Uterus (tissue), 2 donors: Measurements from ENCODE around the gene GBE1.

ENCODE experiments used
- POLR2A ChIP-seq, 2 donors: fragments of 450-650 bp; IDR thresholded peaks; one replicate each; pipeline ENCODE4 v1.6.1; 2016; ENCODE audit warnings: antibody characterized with exemption in 2 of 2, mild to moderate bottlenecking in 1 of 2, moderate library complexity in 1 of 2
- TF ChIP-seq, protein P1 (sequence below), 4 experiments: fragments of 200-600 bp in 2 of 4; fragments of 450-650 bp in 2 of 4; sonication (generic) in 2 of 4; IDR thresholded peaks; one replicate each; pipeline ENCODE4 v1.5.1; 2016 to 2019; ENCODE audit warnings: antibody characterized with exemption in 4 of 4, mild to moderate bottlenecking in 2 of 4, moderate library complexity in 1 of 4

DNA sequence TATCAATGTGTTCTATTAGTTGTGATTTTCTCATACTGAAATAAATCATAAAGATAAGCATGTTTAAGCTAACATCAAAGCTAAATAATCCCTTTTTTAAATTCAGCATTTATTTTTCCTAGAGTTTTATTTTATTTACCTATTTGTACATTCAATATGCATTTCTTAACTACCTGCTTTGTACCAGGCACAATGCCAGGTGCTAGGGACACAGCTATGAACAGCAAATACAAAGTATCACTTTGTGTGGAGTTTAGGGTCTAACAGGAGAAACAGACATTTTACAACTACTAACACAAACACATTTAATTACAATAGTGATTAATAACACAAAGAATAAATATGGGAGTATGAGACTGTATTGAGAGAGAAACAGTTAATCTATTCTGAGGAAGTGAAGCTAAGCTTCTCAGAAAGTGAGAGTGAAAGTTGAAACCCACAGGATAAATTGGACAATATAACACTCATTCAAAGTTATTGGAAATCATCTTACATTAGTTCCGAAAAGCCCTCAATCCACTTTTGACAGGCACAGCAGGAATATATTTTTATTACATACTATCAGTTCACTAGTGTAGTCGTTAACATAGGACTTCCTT lies 159.6 kb downstream of the GBE1 start:
- TF ChIP-seq, protein P1, sequence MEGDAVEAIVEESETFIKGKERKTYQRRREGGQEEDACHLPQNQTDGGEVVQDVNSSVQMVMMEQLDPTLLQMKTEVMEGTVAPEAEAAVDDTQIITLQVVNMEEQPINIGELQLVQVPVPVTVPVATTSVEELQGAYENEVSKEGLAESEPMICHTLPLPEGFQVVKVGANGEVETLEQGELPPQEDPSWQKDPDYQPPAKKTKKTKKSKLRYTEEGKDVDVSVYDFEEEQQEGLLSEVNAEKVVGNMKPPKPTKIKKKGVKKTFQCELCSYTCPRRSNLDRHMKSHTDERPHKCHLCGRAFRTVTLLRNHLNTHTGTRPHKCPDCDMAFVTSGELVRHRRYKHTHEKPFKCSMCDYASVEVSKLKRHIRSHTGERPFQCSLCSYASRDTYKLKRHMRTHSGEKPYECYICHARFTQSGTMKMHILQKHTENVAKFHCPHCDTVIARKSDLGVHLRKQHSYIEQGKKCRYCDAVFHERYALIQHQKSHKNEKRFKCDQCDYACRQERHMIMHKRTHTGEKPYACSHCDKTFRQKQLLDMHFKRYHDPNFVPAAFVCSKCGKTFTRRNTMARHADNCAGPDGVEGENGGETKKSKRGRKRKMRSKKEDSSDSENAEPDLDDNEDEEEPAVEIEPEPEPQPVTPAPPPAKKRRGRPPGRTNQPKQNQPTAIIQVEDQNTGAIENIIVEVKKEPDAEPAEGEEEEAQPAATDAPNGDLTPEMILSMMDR (IDR thresholded peaks at IDR 0.05) = no peak
- no peak for TF ChIP-seq POLR2A (IDR thresholded peaks at IDR 0.05)
